Loucy (cell line): ENCODE results near the gene COL4A3.

Experiments
- CTCF ChIP-seq: fragments of 200-600 bp; sonication (generic); conservative IDR thresholded peaks from 2 replicates; pipeline ENCODE4 v1.5.1; 2014; ENCODE audit warnings: mild to moderate bottlenecking, antibody characterized with exemption, low read length
- EZH2phosphoT487 ChIP-seq: fragments of 200-600 bp; IDR thresholded peaks from 2 replicates; pipeline ENCODE4 v1.6.1; 2018; ENCODE audit warnings: antibody characterized with exemption, mild to moderate bottlenecking, moderate library complexity, borderline replicate concordance

DNA sequence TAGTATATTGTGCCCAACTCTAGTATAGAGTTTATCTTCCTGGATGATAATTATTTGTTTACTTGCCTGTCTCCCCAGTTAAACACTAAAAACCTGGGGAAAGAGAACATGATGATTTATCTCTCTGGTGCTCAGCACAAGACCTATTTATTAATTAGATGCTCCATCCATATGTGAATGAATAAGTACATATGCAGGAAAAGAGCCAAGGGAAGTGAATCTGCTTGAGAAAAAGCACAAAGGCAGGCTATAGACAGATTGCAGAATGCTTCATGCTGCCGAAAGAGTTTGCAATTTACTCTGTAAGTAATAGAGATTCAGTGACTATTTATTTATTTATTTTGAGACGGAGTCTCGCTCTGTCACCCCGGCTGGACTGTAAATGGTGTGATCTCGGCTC is 123.3 kb downstream of the COL4A3 start:
- TF ChIP-seq CTCF (no peak), EZH2phosphoT487 (no peak)
